AG10803 (cell line): ENCODE results near the gene ABCG1.

Source experiments
- DNase-seq: peaks from one replicate; pipeline ENCODE4 v3.0.0; 2010; ENCODE audit warnings: low read depth
- H3K4me3 ChIP-seq: 2 replicates; pipeline ENCODE4 v1.5.1; 2011; ENCODE audit warnings: mild to moderate bottlenecking, low read length, control low read depth
- CTCF ChIP-seq: conservative IDR thresholded peaks from 2 replicates; pipeline ENCODE4 v1.5.1; 2011; ENCODE audit warnings: mild to moderate bottlenecking, low read length, control low read depth, inconsistent platforms

Gene ABCG1

GRCh38 chr21:42200906-42201614, 17.9 kb upstream of the ABCG1 start:
- H3K4me3 ChIP-seq, result no peak overlapping the region
- no peak for TF ChIP-seq CTCF
- DNase-seq, result no peak

- no peak for TF ChIP-seq CTCF
- DNase-seq, result no peak
Observed at GRCh38 chr21:42201615-42202161, 17.3 kb upstream of the ABCG1 start.

GRCh38 chr21:42202321-42202720, 16.6 kb upstream of the ABCG1 start:
- DNase-seq, result no peak
- H3K4me3 ChIP-seq, result no peak overlapping the region
- no peak for TF ChIP-seq CTCF

More at GRCh38 chr21:42201615-42202161, 17.3 kb upstream of the ABCG1 start:
- H3K4me3 ChIP-seq, result no peak overlapping the region

- no peak overlapping the region for H3K4me3 ChIP-seq
- TF ChIP-seq CTCF, result no peak
- no peak for DNase-seq
Observed at GRCh38 chr21:42203321-42203720, 15.6 kb upstream of the ABCG1 start.

- DNase-seq, result no peak
- no peak for TF ChIP-seq CTCF
- H3K4me3 ChIP-seq, result no peak overlapping the region
Observed at GRCh38 chr21:42203936-42204335, 15.0 kb upstream of the ABCG1 start.

- no peak overlapping the region for H3K4me3 ChIP-seq
- no peak for TF ChIP-seq CTCF
Observed at GRCh38 chr21:42207426-42207825, 11.5 kb upstream of the ABCG1 start.

GRCh38 chr21:42208036-42208435, 10.9 kb upstream of the ABCG1 start:
- H3K4me3 ChIP-seq, result no peak overlapping the region
- no peak for TF ChIP-seq CTCF
- no peak for DNase-seq

More at GRCh38 chr21:42207426-42207825, 11.5 kb upstream of the ABCG1 start:
- no peak for DNase-seq
